IgD-negative memory B cell (primary cell): Measurements from ENCODE around the gene MMS19. TPM values are rescaled to one million over a fixed set of nuclear protein-coding genes. Genes with fewer than 3 reads are reported as not detected.
"Not testable (repeated sequence)": the region's sequence is repeated elsewhere in the genome, so short reads cannot be mapped to it uniquely, and the experiment has no call there.

Source experiments
- H3K27ac Mint-ChIP-seq, 3 donors: one replicate each; pipeline ENCODE4 v1.8.0; 2020 to 2022; ENCODE audit warnings: mild to moderate bottlenecking in 3 of 3, mixed read lengths in 3 of 3, moderate library complexity in 1 of 3
- H3K27me3 Mint-ChIP-seq: one replicate; pipeline ENCODE4 v1.8.0; 2021; ENCODE audit warnings: mixed read lengths
- H3K36me3 Mint-ChIP-seq: one replicate; pipeline ENCODE4 v1.8.0; 2020; ENCODE audit warnings: mild to moderate bottlenecking, mixed read lengths
- H3K4me1 Mint-ChIP-seq, 3 donors: one replicate each; pipeline ENCODE4 v1.8.0; 2020 to 2022; ENCODE audit warnings: mixed read lengths in 3 of 3, mild to moderate bottlenecking in 1 of 3
- H3K4me3 Mint-ChIP-seq, 4 donors: one replicate each; pipeline ENCODE4 v1.8.0; 2020 to 2022; ENCODE audit warnings: mild to moderate bottlenecking in 4 of 4, mixed read lengths in 4 of 4, moderate library complexity in 3 of 4
- H3K9me3 Mint-ChIP-seq, 3 donors: one replicate each; pipeline ENCODE4 v1.8.0; 2020 to 2021; ENCODE audit warnings: mixed read lengths in 3 of 3, mild to moderate bottlenecking in 1 of 3
- polyA plus RNA-seq: library from polyadenylated mRNA; unstranded; fragments of 300-500 nt; fragmentation: Illumina TruSeq; gene quantifications from one replicate; pipeline ENCODE4 v1.2.3, GENCODE V29; 2021

MMS19 gene
- polyA plus RNA-seq, 1 donor from 2014 or later = 29.1 TPM

DNA sequence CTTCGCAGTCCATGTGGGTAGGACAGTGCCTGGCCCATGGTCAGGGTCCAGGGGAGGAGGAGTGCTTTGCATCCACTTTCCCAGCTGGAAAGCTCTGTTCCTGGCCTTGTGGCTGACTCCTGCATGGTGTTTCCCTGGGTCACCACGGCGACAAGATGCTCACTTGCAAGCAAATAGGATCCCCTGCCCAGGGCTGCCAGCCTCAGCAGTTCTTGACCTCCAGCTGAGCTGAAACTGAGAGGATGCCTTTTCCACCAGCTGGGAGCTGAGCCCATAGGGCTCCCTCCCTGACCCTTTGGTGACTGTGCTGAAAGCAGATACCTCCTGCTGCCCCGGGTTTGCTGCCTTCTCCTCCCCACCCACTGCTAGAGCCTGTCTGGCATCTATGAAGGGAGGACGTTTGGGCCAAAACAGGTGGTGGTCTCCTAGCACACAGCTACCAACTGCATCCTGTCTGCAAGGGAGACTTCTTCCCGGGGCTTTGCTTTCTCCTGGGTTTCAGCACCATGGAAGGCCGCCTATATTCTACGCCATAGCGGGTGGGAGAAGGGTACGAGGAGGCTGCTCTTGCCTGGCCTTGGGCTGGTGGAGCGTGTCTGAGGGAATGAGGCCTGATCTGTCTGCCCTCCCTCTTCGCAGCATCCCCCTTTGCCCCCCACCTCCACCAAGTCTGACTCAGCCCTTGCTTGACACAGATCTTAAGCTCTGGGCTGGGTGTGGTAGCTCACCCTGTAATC, 34.9 kb upstream of the MMS19 start:
- Mint-ChIP-seq H3K9me3 (no peaks in the 10 kb centered on the region), H3K27ac (no peak overlapping the region), H3K27me3 (no peaks in the 10 kb centered on the region), H3K36me3 (peaks cover 1% of the 10 kb centered on the region), H3K4me3 (no peak overlapping the region), H3K4me1 (peaks cover 0 to 2% (median 0%) of the 10 kb centered on the region in 3 donors)

DNA sequence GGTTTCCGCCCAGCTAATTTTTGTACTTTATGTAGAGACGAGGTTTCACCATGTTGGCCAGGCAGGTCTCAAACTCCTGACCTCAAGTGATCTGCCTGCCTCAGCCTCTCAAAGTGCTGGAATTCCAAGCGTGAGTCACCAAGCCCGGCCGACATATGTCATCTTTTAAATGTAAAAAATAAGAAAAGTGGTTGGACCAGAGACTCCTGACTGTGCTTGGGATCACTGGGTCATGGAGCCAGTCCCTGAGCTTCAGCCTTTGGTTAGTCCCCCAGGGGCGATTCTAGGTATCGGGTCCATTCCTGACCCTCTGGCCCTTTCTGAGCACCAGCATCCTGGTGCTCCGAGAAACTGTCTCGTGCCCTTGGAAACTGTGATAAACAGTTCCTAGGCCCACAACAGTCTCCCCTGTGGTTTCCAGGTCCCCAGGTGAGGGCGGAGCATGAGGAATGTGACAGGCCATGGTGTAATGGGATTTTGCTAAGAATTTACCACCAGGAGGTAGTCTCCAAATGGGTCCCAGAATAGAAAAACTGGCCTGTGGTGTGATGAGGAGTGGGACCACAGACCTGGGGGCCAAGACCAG, 33.3 kb upstream of the MMS19 start:
- H3K36me3 Mint-ChIP-seq = peaks cover 1% of the 10 kb centered on the region
- peaks cover 0 to 2% (median 0%) of the 10 kb centered on the region in 3 donors for H3K4me1 Mint-ChIP-seq
- H3K4me3 Mint-ChIP-seq = no peak overlapping the region
- H3K27me3 Mint-ChIP-seq = no peaks in the 10 kb centered on the region
- no peak overlapping the region for H3K27ac Mint-ChIP-seq
- H3K9me3 Mint-ChIP-seq = no peaks in the 10 kb centered on the region

DNA sequence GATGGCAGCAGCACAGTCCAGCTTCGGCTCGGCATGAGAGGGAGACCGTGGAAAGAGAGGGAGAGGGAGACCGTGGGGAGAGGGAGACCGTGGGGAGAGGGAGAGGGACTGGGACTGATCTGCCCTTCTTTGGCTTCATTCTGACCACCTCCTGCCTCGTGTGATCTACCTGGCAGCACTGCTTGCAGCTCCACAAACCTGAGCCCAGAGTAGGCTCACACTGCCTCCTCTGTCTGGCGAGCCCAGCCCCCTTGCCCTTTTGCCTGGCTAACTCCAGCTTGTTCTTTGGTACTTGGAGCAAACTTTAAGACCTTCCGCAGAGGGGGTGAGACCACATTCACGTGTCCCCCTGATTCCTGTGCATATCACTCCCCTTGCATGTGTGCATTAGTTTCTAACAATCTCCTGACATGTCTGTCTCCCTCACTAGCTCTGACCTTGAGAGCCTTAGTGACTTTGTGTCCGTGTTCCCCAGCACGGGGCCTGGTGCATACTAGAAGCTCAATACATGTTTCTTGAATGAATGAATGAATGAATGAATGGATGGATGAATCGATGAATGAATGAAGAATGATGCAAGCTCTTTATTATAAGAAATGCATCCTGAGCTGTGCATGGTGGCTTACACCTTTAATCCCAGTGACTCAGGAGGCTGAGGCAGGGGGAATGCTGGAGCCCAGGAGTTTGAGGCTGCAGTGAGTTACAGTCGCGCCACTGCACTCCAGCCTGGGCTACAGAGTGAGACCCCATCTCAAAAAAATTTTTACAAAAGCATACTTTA, 31.7 kb upstream of the MMS19 start:
- Mint-ChIP-seq H3K4me3 (no peak overlapping the region), H3K27me3 (peaks cover 2% of the 10 kb centered on the region), H3K9me3 (no peaks in the 10 kb centered on the region), H3K36me3 (no peaks in the 10 kb centered on the region), H3K4me1 (peaks cover 0 to 2% (median 0%) of the 10 kb centered on the region in 3 donors), H3K27ac (peak overlapping the region in 1 of 3 donors; percentile 60)

DNA sequence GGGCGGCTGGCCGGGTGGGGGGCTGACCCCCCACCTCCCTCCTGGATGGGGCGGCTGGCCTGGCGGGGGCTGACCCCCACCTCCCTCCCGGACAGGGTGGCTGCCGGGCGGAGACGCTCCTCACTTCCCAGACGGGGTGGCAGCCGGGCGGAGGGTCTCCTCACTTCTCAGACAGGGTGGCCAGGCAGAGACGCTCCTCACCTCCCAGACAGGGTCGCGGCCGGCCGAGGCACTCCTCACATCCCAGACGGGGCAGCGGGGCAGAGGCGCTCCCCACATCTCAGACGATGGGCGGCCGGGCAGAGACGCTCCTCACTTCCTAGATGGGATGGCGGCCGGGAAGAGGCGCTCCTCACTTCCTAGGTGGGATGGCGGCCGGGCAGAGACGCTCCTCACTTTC, 30.7 kb upstream of the MMS19 start:
- H3K9me3 Mint-ChIP-seq, H3K4me3 Mint-ChIP-seq, H3K27ac Mint-ChIP-seq: not testable (repeated sequence)

DNA sequence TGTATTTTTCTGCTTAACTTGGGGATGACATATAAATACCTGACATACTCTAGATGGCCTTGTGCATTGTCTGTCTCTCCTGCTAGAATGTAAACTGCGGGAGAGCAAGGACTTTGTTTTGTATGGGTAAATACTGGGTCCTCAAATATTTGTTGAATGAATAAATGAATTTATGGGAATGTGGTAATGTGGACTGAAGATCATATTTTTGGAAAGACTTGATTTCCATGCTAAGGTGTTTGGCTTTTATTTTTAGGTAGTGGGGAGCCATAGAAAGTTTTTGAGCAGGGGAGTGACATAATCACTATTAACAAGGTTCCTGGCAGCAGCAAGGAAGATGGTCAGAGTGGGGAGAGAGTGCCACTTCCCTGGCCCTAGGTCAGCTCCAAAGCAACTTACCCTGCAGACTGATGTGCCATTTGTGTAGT, 27.5 kb upstream of the MMS19 start:
- Mint-ChIP-seq H3K27me3 (peaks cover 13% of the 10 kb centered on the region), H3K4me3 (no peak overlapping the region), H3K27ac (no peak overlapping the region), H3K36me3 (no peaks in the 10 kb centered on the region), H3K4me1 (peaks cover 0 to 2% (median 0%) of the 10 kb centered on the region in 3 donors), H3K9me3 (no peaks in the 10 kb centered on the region)

More for the DNA sequence above, 30.7 kb upstream of the MMS19 start:
- not testable (repeated sequence) for H3K4me1 Mint-ChIP-seq, H3K27me3 Mint-ChIP-seq, H3K36me3 Mint-ChIP-seq

DNA sequence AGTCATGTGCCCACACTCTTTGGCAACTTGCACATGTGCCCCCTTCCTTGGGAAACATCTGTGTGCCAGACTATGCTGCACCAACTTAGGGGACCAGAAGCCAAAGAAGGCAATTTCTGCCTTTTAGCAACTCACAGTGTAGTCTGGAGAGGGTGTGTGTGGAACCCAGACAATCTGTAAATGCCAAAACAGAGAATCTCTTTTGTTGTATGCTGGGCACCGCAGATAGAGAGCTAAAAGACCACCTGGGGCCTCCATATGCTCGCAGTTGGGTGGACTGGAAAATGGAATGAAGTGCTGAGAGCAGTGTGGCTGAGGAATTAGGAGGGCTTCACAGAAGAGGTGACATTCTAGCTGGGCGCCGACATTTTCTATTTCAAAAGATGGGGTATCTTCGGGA, 26.9 kb upstream of the MMS19 start:
- Mint-ChIP-seq H3K4me3 (no peak overlapping the region), H3K27me3 (peaks cover 13% of the 10 kb centered on the region), H3K9me3 (no peaks in the 10 kb centered on the region), H3K27ac (no peak overlapping the region), H3K4me1 (peaks cover 0 to 2% (median 0%) of the 10 kb centered on the region in 3 donors), H3K36me3 (no peaks in the 10 kb centered on the region)

DNA sequence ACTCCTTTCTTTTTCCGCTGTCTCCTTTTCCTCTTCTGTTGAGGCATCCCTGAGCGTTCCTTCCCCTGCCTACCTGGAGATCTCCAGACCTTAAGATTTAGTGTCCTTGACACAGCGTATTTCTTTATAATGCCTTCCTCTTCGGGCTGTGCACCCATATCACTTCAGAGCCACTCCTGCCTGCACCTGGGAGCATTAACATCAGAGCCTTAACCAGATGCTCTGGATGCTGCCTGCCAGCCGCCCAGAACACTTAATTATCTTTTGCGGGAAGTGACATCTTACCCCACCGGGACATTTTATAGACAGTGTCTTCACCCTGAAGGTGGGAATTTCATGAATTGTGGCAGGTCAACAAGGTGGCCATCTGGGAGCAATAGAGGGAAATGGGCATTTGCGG, 24.7 kb upstream of the MMS19 start:
- peaks cover 14% of the 10 kb centered on the region for H3K27me3 Mint-ChIP-seq
- H3K36me3 Mint-ChIP-seq = no peaks in the 10 kb centered on the region
- no peak overlapping the region for H3K4me3 Mint-ChIP-seq
- no peak overlapping the region for H3K27ac Mint-ChIP-seq
- no peaks in the 10 kb centered on the region for H3K4me1 Mint-ChIP-seq
- H3K9me3 Mint-ChIP-seq = no peaks in the 10 kb centered on the region

DNA sequence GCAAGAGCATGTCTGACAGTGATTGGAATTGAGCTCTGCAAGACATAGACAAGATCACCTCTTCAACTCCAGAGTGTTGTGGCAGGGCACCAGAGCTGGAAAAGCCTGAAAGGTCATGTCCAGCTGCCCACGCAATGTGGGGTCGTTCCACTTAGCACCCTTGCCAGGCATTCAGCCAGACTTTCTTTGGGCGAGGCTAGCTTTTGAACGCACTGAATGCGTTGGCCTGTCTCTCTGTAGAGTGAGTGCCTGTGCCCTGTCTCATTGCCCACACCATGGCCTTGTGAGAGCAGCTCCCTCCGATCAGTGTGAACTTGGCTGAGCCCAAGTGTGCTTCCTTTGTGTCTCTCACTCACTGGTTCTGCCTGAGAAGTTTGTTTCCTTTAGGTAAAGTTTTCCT, 23.8 kb upstream of the MMS19 start:
- peaks cover 15% of the 10 kb centered on the region for H3K27me3 Mint-ChIP-seq

DNA sequence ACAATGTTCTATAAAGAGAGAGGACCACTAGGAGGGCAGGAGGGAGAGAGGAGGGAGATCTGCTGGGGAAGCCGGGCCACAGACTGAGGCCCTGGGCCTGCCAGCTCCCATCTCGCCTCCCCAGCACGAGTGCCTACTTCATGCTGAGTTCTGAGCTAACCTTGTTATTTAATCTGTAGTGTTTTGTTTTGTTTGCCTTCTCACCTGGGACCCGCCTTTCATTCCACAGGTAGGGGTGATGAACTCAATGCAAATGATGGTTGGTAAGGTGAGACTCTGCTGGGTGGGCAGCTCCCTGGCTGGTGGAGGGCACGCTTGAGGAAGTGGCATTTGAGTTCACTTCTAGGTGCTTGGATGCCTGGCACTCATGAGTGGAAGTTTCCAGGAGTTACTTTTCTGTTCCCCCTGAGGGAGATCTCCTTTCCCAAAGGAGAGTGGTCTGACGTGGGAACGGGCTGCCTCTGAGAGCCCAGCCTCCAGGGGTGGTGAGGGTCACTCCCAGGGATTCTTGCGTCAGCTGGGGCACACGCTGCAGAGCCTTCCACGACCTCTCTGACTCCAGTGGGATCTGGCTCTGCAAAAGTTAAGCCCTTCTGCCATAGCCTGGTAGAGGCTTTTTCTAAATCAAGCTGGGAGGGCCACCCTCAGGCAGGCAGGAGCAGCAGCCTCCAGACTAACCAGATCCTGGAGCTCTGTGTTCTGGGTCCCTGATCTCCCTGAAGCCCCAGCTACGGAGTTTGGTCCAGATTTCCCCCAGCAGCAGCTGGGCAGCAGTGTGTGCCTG, 22.9 kb upstream of the MMS19 start:
- H3K9me3 Mint-ChIP-seq = no peaks in the 10 kb centered on the region
- peaks cover 18% of the 10 kb centered on the region for H3K27me3 Mint-ChIP-seq
- no peaks in the 10 kb centered on the region for H3K4me1 Mint-ChIP-seq
- no peak overlapping the region for H3K4me3 Mint-ChIP-seq
- no peaks in the 10 kb centered on the region for H3K36me3 Mint-ChIP-seq
- peak overlapping the region in 1 of 3 donors; percentile 14 for H3K27ac Mint-ChIP-seq

More for the DNA sequence above, 23.8 kb upstream of the MMS19 start:
- Mint-ChIP-seq H3K27ac (no peak overlapping the region), H3K9me3 (no peaks in the 10 kb centered on the region), H3K4me1 (no peaks in the 10 kb centered on the region), H3K4me3 (no peak overlapping the region), H3K36me3 (no peaks in the 10 kb centered on the region)

DNA sequence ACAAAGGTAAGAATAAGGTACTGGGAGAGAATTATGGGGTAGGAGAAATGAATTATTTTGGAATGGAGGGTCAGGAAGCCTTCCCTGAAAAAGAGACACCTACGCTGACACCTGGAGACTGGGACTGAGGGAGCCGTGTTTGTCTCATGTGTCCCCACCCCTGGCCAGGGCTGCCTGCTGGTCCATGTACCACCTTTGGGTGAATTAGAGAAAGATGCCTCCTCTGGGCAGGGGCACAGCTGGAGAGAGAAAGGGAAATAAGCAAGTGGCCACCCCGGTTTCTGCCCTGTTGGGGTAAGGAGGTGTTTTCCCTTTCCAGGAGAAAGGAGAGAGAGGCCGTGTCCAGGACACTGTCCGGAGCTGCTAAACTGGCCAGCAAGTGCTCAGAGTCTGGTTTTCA, 22.3 kb upstream of the MMS19 start:
- H3K4me3 Mint-ChIP-seq = no peak overlapping the region
- peaks cover 18% of the 10 kb centered on the region for H3K27me3 Mint-ChIP-seq
- H3K36me3 Mint-ChIP-seq = no peaks in the 10 kb centered on the region
- H3K27ac Mint-ChIP-seq = no peak overlapping the region
- H3K9me3 Mint-ChIP-seq = no peaks in the 10 kb centered on the region
- no peaks in the 10 kb centered on the region for H3K4me1 Mint-ChIP-seq

DNA sequence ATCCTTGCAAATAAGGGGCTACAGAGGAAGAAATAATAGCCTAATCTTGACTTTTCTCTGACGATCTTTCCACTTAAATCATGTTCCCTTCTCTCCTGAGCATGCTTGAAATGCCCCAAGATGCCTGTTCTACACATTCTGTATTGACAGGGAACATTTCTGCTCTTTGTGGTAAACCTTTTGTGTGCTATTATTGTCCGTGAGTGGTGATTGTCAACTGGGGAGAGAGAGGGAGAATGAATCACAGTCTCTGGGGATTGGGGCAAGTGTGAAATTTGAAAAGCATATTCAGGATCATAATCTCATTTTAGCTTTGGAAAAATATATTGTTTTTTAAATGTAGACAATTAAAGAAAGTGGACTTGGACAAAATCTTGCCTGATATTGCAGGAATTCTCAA, 21.1 kb upstream of the MMS19 start:
- H3K36me3 Mint-ChIP-seq = no peaks in the 10 kb centered on the region
- no peaks in the 10 kb centered on the region for H3K9me3 Mint-ChIP-seq
- no peak overlapping the region for H3K4me3 Mint-ChIP-seq
- H3K4me1 Mint-ChIP-seq = no peaks in the 10 kb centered on the region
- H3K27me3 Mint-ChIP-seq = peaks cover 17% of the 10 kb centered on the region
- H3K27ac Mint-ChIP-seq = no peak overlapping the region

DNA sequence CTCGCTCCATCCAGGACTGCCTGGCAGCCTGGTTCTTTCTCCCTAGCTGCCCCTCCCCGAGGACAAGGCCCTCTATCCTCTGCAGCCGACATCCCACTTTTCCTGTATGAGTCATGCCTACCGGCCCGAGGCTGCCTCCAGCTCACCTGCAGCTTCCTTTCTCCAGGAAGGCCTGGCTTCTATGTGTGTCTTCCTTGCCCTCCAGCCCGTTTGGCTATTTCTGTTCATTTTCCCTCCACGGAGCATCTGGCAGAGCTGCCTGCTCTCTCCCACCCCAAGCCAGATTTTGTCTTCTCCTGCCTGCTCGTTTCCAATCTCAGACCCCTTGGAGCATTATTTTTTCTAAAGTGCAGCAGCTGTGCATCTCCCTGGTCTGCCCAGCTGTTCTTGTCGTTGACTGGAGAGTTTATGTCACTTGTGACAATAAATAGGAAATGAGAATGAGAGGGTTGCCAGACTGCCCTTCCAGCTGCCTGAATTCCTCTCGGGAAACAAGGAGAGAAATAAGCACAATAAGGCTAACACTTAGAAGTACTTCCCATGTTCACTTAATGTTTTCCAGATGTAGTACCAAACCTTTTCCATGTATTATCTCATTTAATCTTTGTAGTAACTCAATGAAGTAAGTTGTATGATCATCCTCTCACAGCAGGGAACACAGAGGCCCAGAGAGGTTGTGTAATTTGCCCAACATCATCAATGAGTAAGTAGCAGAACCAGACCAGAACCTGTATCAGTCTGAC, 20.2 kb upstream of the MMS19 start:
- no peaks in the 10 kb centered on the region for H3K4me1 Mint-ChIP-seq
- H3K27me3 Mint-ChIP-seq = peaks cover 16% of the 10 kb centered on the region
- no peaks in the 10 kb centered on the region for H3K36me3 Mint-ChIP-seq
- H3K27ac Mint-ChIP-seq = no peak overlapping the region
- no peak overlapping the region for H3K4me3 Mint-ChIP-seq
- H3K9me3 Mint-ChIP-seq = no peaks in the 10 kb centered on the region

DNA sequence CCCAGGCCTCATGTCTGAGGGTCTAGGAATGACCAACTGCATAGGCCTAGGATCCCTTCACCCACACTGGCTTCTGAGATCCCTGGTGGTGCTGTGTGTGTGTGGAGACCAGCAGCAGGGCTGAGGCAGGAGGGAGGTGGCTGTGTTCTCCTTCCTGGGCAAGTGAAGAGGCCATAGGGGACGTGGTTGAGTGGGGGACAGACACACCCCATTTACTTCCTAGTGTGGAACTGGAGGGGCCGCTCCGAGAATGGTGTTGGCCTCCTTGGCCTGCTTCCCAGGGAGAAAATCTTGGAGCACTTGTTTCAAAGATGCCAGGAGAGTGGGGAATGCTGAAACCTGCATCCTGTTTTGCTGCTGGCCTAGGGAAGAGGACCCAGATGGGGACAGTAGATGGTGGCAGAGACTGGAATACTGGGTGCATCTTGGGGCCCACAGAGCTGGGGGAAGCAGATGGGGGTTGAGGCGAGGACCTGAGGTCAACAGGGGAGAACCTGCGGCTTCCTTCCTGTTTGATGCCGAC, 19.6 kb upstream of the MMS19 start:
- Mint-ChIP-seq H3K4me3 (no peak overlapping the region), H3K27me3 (peaks cover 13% of the 10 kb centered on the region), H3K36me3 (no peaks in the 10 kb centered on the region), H3K4me1 (no peaks in the 10 kb centered on the region), H3K9me3 (no peaks in the 10 kb centered on the region), H3K27ac (peak overlapping the region in 1 of 3 donors; percentile 64)

DNA sequence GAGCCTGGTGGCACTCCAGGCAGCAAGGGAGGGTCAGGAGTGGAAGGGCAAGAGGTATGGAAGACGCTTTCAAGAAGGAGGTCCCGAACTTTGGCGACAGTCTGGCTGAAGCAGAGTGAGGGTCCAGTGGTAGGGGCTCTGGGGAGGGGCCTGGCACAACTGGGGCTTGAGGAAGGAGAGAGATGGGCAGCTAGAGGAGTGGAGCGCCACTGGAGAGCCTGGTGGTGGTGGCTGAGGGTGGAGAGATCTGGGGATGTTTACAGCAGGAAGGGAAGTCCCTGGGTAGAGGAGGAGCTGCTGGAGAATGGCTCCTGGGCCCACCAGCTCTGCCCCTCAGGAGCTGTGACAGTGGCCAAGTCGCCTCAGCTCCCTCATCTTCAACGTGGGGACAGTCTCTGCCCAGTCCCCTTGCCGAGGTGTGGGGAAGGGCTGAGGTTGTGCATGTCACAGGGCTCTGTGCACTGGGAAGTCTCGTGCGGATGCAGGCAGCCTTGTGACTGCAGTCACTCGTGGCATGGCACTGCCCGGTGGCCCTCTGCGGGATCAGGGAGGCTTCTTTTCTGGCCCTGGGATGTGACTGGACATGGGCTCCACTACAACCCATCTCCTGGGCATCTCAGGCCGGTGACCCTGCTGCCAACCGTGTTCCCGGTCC, 19.0 kb upstream of the MMS19 start:
- H3K4me3 Mint-ChIP-seq = no peak overlapping the region
- no peaks in the 10 kb centered on the region for H3K36me3 Mint-ChIP-seq
- H3K27ac Mint-ChIP-seq = no peak overlapping the region
- H3K9me3 Mint-ChIP-seq = no peaks in the 10 kb centered on the region
- H3K27me3 Mint-ChIP-seq = peaks cover 12% of the 10 kb centered on the region
- H3K4me1 Mint-ChIP-seq = no peaks in the 10 kb centered on the region
